ENCODE results near the gene PSME4.

Gene PSME4

GRCh38 chr2:53970724-53971602, at the start of gene PSME4:
Gene PSME4, minus strand, starts transcription at chr2:53970993. Its CDS starts 209 bp downstream, at chr2:53970784.
- peak in 1 of 2 experiments; percentile 23 for DNase-seq

GRCh38 chr2:54015798-54016699, 45.3 kb upstream of the PSME4 start:
- DNase-seq: no peak

GRCh38 chr2:54013996-54014395, 43.2 kb upstream of the PSME4 start:
- DNase-seq: no peak

- DNase-seq: no peak
Measured at GRCh38 chr2:54012538-54013141, 41.8 kb upstream of the PSME4 start.

GRCh38 chr2:54009549-54009948, 38.8 kb upstream of the PSME4 start:
- DNase-seq: no peak

GRCh38 chr2:54008439-54008838, 37.6 kb upstream of the PSME4 start:
- no peak for DNase-seq

- no peak for DNase-seq
Measured at GRCh38 chr2:54000524-54000923, 29.7 kb upstream of the PSME4 start.

GRCh38 chr2:54000122-54000521, 29.3 kb upstream of the PSME4 start:
- no peak for DNase-seq

- DNase-seq: no peak
Measured at GRCh38 chr2:53998834-53999233, 28.0 kb upstream of the PSME4 start.

- DNase-seq: no peak
Measured at GRCh38 chr2:53994818-53995808, 24.3 kb upstream of the PSME4 start.

- DNase-seq: no peak
Measured at GRCh38 chr2:53991948-53992347, 21.2 kb upstream of the PSME4 start.

GRCh38 chr2:53989210-53989862, 18.5 kb upstream of the PSME4 start:
- no peak for DNase-seq

GRCh38 chr2:53987336-53987921, 16.6 kb upstream of the PSME4 start:
- no peak for DNase-seq

GRCh38 chr2:53985646-53986045, 14.9 kb upstream of the PSME4 start:
- no peak for DNase-seq

- no peak for DNase-seq
Measured at GRCh38 chr2:53969968-53970723, 647 bp downstream of the PSME4 start.

GRCh38 chr2:53969285-53969967, 1.4 kb downstream of the PSME4 start:
- no peak for DNase-seq

GRCh38 chr2:53964987-53965687, 5.7 kb downstream of the PSME4 start:
- DNase-seq: no peak

- DNase-seq: no peak
Measured at GRCh38 chr2:53964257-53964952, 6.4 kb downstream of the PSME4 start.
